GM06990 (cell line): ENCODE results near the gene C13orf46.

Source experiments
- DNase-seq: peaks from one replicate; pipeline ENCODE4 v3.0.0-alpha.2; 2011; ENCODE audit not compliant: insufficient read length; ENCODE audit errors: extremely low read depth
- H3K27me3 ChIP-seq: replicated peaks from 2 replicates; pipeline ENCODE4 v1.6.0; 2011; ENCODE audit warnings: low read length; ENCODE audit not compliant: control insufficient read depth, insufficient read depth
- H3K36me3 ChIP-seq: 2 replicates; pipeline ENCODE4 v1.5.1; 2011; ENCODE audit warnings: low read length; ENCODE audit not compliant: control insufficient read depth, insufficient read depth
- H3K4me3 ChIP-seq: replicated peaks from 2 replicates; pipeline ENCODE4 v1.5.1; 2011; ENCODE audit warnings: low read depth, mild to moderate bottlenecking, control low read depth, low read length
- CTCF ChIP-seq: IDR thresholded peaks from 2 replicates; pipeline ENCODE4 v1.5.1; 2011; ENCODE audit warnings: low read length, control low read depth, mild to moderate bottlenecking, inconsistent platforms; ENCODE audit not compliant: insufficient read depth, poor library complexity, severe bottlenecking

The C13orf46 gene

GRCh38 chr13:113975416-113975815 lies 1.5 kb upstream of the C13orf46 start:
- TF ChIP-seq CTCF, result no peak
- DNase-seq, result no peak
- Histone ChIP-seq H3K36me3 (peaks cover 22% of the 10 kb centered on the region), H3K27me3 (no peaks in the 10 kb centered on the region), H3K4me3 (no peak overlapping the region)

GRCh38 chr13:113974304-113975281 lies 717 bp upstream of the C13orf46 start:
- no peak for TF ChIP-seq CTCF
- Histone ChIP-seq H3K4me3 (no peak overlapping the region), H3K36me3 (peaks cover 16% of the 10 kb centered on the region), H3K27me3 (no peaks in the 10 kb centered on the region)
- DNase-seq, result no peak

GRCh38 chr13:113972451-113973217 lies 1.2 kb downstream of the C13orf46 start:
- Histone ChIP-seq H3K27me3 (no peaks in the 10 kb centered on the region), H3K4me3 (no peak overlapping the region), H3K36me3 (peaks cover 9% of the 10 kb centered on the region)
- DNase-seq, result no peak
- no peak for TF ChIP-seq CTCF

- no peak for DNase-seq
- Histone ChIP-seq H3K36me3 (peaks cover 4% of the 10 kb centered on the region), H3K27me3 (no peaks in the 10 kb centered on the region), H3K4me3 (no peak overlapping the region)
- no peak for TF ChIP-seq CTCF
Observed at GRCh38 chr13:113971471-113972231, 2.2 kb downstream of the C13orf46 start.

- TF ChIP-seq CTCF, result no peak
- no peak for DNase-seq
- peaks cover 4% of the 10 kb centered on the region for H3K36me3 ChIP-seq
- no peak overlapping the region for H3K4me3 ChIP-seq
- no peaks in the 10 kb centered on the region for H3K27me3 ChIP-seq
Observed at GRCh38 chr13:113970810-113971470, 2.9 kb downstream of the C13orf46 start.
